HG03097 (cell line): Measurements from ENCODE around the gene IFIT1B.
"Not testable (repeated sequence)": the region's sequence is repeated elsewhere in the genome, so short reads cannot be mapped to it uniquely, and the experiment has no call there.

Experiments
- ATAC-seq: cut with Tn5 transposase; IDR thresholded peaks from one replicate; pipeline ENCODE4 v1.9.1; 2021; ENCODE audit not compliant: unreplicated experiment, low FRiP score

The IFIT1B gene, protein sequence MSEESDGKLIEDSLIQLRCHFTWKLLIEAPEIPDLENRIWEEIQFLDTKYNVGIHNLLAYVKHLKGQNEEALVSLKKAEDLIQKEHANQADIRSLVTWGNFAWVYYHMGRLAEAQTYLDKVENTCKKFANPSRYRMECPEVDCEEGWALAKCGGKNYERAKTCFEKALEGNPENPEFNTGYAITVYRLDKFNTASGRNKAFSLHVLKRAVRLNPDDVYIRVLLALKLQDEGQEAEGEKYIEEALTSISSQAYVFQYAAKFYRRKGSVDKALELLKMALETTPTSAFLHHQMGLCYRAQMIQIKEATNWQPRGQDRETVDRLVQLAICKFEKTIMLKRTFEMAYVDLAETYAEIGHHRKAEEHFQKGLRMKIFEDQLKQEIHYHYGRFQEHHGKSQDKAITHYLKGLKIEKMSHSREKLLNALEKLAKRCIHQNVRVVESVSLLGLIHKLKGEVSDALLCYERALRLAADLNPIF

DNA sequence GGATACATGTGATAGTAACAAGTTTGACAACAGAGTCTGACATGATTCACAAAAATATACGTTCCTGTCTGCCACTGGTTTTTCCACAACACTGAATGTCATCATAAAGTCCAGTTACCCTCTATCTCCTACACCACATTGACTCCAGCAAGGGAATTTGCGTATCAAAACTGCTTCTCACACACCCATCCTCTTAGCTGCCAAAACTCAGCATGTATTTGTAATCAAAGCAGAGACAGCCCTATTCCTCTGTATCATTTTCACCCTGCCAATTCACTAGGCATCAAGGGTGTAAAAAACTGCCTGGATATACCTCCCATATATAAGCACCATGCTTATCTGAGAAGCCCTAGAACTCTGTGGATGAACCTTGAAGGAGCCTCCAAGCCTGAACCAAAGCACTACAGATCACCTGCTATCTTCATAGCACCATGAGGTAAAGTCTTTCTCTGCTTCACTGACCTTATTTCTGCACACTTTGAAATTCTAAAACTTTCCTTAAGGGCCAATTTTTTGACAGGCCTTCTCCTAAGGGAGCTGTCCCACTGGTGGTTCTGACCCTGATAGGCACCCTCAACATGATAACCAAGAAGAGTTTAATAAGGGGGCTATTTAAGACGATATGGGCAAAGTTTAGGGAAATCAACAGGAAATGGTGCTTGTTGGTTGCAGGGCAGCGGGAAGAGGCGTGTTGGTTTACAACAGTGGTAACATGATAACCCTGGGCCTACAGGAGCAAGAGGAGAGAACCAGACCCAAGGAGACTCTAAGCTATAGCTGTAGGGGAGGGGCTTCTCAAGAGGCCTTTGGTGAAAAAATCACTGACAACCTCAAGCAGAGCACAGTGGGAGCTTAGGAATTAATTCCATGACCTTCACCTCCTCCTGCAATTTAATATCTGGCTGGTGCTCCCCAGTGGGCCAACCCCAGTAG lies at the start of gene IFIT1B:
Gene IFIT1B (plus strand): TSS at position 352 of the 933 bp plus-strand sequence. CDS start 80 bp downstream, at position 432.
- ATAC-seq, result no peak

DNA sequence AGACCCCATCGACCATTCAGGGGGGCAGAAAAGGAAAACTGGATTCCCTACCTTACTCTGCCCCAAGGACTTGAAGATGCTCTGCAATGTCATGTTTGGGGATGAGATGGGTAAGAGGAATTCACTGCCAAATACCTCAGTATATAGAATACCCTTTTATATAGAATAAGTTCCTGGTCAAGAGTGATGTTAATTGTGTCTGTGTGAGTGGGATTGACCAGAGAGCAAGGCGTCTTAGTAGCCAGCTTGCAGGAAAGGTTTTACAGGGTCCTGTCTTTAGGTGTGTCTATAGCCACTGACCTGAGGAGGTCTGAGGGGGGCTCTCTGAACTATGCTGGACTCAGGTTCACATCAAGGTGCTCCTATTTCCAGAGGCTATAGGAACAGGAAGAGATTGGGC lies 48.7 kb upstream of the IFIT1B start:
- ATAC-seq, result no peak

DNA sequence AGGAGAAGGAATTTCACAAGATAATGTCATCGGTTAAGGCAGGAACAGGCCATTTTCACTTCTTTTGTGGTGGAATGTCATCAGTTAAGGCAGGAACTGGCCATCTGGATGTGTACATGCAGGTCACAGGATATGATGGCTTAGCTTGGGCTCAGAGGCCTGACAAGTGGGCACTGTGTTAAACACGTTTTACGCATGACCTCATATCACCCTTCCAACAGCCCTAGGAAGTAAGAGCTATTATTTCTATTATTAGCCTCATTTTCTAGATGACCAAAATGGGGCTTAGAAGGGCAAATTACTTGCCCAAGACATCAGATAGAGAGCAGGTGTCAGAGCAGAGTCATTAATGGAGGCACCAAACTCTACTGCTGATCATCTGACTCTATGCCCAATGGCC lies 47.8 kb upstream of the IFIT1B start:
- not testable (repeated sequence) for ATAC-seq

DNA sequence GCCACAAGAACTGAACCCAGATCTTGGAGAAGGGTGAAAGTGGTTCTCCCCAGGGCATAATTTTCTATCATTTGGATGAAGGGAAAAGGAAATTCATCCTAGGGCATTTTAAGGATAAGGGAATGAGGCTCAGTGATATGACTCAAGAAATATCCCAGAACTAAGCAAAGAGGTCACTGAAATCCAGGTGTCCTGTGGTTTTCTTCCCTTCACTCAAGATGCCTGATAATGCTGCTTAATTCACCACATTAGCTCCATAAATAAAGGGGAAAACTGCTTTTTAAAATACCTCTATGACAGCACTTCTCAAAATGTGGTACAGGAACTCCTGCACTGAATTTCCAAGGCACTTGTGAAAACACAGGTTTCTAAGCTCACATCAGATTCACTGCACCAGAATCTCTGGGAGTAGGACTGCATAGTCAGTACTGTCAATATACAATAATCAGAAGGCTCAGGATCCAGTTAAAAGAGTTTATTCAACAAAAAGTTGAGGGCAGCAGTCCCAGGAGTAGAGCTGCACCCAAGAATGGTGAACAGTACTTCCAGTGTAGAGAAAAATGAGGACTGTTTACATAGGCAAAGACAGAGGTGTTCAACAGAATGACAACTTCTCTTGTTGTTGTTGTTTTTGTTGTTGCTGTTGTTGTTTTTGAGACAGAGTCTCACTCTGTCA lies 47.2 kb upstream of the IFIT1B start:
- no peak for ATAC-seq

DNA sequence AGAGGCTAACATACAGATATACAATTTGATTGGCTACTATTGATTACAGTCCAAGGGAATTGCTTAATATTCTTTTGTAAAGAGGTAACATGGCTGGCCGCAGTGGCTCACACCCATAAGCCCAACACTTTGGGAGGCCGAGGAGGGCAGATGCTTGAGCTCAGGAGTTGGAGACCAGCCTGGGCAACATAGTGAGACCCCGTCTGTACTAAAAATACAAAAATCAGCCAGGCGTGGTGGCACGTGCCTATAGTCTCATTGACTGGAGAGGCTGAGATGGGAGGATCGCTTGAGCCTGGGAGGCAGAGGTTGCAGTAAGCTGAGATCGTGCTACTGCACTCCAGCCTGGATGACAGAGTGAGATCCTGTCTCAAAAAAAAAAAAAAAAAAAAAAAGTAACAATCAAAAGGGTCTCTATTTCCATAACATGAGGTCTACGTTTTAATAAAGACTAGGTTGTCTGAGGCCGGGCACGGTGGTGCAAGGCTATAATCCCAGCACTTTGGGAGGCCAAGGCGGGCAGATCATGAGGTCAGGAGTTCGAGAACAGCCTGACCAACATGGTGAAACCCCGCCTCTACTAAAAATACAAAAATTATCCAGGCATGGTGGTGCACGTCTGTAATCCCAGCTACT lies 46.3 kb upstream of the IFIT1B start:
- not testable (repeated sequence) for ATAC-seq

DNA sequence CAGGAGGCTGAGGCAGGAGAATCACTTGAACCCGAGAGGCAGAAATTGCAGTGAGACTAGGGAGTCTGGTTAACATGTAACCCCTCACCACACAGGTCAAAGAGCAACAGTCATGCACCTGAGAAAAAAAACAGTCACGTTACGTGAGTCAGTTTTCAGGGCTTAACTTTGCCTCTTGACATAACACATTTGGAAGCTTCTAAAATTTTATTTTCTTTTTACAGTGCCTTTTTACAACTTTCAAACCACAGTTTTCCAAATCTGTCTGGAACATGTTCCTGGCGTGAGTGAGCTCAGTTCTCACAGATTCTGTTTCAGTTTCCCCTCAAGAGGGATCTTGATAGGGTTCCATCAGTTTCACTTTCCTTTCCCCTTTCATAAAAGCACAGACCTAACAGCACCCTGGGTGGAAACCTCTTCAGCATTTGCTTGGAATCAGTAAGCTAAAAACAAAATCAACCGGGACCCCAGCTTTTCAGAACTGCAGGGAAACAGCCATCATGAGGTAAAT lies 45.7 kb upstream of the IFIT1B start:
- peak; percentile 37 for ATAC-seq

DNA sequence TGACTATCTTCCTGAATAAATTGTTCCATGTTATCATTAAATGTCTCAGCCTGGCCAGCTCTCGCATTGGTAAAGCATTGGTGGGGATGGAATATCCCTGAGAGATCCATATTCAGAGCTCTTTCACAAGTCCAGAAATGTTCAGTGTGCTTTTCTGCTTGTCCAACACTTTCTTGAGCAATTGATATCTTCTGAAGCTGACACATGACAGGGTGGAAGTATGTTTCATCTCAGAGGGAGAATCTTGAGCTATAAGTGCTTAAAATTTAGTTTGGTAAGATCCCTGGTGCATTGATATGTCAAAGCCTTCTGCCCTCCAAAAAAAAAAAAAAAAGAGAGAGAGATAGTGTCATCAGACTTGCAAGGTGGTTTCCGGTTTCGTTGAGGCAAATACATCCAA lies 42.6 kb upstream of the IFIT1B start:
- no peak for ATAC-seq

DNA sequence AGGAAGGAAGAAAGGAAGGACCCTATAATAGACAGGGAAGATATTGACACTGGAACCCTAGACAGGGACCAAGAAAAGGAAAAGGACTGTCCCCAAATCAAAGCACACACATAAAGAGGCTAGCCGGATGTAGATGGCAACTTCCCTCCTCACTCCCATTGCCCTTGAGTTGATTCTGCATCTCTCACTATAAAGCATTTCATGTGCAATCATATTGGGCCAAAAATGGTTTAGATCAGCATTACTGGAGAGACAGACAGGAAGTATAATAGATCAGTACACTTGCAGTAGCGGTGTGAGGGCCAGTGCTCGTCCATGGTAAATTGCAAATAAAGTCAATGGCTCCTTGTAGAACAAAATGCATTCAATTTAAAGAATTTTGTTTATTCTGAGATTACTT lies 41.6 kb upstream of the IFIT1B start:
- ATAC-seq, result no peak

DNA sequence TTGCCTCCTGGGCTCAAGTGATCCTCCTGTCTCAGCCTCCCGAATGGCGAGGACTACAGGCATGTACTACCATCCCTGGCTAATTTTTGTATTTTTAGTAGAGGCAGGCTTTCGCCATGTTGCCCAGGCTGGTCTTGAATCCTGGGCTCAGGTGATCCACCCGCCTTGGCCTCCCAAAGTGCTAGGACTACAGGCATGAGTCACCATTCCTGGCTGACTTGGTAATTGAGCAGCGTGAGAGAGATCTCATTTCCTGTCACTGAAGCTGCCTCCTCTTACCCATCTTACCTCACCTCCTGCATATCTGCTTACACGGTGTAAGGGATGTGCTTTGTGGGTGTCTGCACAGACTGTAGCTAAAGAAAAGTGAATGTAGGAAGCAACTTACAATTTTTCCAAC lies 40.4 kb upstream of the IFIT1B start:
- ATAC-seq, result no peak

DNA sequence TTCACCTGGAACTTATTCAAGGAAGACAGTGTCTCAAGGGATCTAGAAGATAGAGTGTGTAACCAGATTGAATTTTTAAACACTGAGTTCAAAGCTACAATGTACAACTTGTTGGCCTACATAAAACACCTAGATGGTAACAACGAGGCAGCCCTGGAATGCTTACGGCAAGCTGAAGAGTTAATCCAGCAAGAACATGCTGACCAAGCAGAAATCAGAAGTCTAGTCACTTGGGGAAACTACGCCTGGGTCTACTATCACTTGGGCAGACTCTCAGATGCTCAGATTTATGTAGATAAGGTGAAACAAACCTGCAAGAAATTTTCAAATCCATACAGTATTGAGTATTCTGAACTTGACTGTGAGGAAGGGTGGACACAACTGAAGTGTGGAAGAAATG lies 39.1 kb upstream of the IFIT1B start:
- no peak for ATAC-seq

DNA sequence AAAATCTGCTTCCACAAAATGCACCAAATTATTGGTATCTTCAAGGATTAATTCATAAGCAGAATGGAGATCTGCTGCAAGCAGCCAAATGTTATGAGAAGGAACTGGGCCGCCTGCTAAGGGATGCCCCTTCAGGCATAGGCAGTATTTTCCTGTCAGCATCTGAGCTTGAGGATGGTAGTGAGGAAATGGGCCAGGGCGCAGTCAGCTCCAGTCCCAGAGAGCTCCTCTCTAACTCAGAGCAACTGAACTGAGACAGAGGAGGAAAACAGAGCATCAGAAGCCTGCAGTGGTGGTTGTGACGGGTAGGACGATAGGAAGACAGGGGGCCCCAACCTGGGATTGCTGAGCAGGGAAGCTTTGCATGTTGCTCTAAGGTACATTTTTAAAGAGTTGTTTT lies 38.0 kb upstream of the IFIT1B start:
- no peak for ATAC-seq

DNA sequence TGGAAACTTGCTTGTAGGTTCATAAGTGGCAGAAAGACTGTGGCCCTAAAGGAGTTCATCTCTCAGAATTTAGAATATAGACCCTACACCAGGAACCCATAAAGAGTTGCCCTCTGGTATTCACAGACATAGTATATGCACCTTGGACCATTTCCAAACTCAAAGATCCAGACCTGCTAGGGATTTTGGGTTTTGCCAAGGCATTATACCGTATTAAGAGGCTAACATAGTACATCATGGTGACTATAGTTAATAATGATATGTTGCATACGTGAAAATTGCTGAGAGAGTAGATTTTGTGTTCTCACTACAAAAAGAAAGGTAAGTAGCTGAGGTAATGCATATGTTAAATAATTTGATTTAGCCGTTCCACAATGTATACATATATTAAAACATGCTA lies 36.2 kb upstream of the IFIT1B start:
- ATAC-seq, result no peak

DNA sequence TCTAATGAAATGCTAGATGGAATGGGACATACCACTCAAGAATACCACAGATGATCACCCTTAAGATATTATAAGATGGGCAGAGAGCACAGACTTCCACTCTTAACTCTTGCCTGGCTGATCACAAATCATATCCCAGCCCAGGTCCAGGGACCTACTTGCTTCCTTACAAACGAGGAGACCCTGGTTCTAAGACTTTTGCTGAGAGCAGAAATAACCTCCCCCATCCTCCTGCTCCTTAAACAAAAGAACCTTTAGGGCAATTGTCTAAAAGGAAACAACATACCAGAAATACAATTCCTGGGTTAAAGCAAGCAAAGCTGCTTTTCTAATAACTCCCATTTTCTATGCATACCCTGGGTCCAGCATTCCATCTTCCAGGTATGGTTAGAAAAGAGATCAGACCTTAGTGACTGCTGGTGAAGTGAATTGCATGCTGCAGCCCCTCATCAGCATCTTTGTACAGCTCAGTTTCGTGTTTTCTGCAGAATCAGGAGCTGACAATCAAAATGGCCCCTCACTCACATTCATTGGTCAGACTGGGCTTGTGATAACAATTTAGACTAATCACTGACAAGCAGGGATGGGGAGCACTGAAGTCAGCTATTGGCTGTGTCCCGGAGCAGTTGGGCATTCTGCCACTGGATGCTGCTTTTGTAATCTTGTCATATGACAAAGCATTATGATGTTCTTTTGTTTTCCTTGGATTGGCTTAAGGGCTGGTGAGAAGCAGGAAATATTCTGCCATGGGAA lies 35.5 kb upstream of the IFIT1B start:
- no peak for ATAC-seq

DNA sequence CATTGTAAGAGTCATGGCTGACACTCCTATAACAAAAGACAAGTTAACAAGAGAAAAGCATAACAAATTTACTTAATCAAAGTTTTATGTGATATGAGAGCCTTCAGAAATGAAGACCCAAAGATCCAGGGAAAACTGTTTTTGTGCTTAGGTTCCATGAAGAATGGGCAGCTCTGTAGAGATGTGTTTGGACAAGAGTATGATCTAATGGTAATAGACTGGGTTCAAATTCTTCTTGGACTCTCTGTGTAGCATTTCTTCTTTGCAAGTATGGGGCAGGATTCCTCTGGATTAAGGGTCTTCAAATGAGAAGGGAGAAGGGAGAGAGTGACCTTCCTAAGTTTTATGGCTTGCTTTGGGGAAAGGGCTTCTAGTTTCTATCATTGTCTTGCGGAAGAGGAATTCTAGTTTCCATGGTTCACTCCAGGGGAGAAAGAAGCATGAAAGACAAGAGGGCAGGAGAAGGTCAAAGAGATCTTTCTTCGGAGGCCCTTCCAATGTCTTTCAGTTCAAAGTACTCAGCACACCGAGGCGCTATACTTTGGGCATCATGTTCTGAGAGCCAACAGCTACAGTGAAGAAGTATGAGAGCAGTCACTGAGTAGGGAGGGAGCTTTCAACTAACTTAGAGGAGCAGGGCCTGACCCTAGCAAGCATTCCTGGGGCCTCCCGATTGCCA lies 34.6 kb upstream of the IFIT1B start:
- no peak for ATAC-seq

DNA sequence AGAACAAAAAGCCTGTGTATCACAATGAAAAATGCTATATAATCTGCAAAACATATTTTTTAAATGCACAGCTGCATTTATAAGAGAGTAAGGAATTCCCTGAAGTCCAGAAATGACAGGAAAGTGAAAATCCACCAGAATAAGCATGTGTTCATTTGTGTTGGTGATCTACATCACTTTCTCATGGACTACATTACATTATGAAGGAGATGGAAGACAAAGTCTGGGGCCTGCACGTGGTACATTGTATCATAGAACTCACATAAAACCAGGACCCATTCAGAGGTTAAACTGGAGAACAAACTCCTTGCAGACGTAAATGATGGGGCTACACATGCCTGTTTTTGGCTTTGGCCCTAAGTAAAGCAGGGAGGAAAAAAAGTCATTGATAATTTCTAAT lies 33.7 kb upstream of the IFIT1B start:
- no peak for ATAC-seq

DNA sequence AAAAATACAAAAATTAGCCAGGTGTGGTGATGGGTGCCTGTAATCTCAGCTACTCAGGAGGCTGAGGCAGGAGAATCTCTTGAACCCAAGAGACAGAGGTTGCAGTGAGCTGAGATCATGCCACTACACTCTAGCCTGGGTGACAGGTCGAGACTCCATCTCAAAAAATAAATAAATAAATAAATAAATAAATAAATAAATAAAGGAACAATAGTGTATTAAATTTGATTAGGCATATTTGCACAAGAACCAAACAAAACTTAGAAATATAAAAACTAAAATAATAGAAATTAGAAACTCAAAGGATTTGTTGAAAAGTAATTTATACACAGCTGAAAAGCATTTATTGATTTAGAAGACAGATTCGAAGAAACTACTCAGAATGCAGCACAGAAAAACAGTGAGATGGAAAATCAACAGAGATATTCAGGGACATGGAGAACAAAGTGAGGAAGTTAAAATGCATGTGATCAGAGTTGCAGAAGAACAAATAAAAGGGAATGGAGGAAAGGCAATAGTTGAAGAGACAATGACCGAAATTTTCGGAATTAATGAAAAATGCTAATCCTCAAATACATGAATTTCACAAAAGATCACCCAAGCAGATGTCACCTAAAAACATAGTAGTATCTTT lies 32.4 kb upstream of the IFIT1B start:
- ATAC-seq, result no peak

DNA sequence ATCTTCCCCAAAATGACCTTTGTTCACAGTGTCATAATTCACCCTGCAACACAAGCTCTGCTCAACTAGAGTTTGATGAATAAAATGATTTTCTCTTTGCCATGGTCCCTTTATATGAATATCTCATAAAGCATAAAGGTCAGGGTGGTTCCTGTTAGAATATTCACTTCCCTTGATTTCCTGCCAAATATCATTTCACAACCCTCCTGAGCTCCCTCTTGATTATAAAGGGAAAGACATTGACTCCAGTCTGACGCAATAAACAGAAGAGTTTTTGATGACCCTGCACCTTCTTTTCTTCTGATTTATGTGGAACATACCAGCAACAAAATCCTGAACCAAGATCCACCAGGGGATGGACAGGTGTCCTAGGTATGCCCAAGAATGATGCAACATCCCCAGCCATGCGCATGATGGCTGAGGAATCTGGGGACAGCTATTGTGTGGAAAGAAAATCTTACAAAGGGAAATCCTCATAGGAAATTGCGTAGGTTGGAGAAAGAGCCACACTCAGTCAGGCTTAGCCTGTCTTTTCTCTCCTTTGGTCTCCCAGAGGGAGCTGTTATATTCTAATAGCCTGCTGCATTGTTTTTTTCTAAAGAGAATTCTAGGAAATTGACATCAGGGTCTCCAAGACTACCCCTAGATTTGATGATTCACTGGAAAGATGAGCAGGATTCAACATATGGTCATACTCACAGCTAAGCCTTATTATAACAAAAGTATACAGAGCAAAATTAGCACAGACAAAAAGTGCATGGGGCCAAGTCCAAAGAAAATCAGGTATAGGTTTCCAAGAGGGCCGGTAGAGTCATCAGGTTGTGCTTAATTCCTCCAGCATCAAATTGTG lies 31.2 kb upstream of the IFIT1B start:
- ATAC-seq, result no peak
